Measurements from ENCODE around the gene TBC1D8.

DNA sequence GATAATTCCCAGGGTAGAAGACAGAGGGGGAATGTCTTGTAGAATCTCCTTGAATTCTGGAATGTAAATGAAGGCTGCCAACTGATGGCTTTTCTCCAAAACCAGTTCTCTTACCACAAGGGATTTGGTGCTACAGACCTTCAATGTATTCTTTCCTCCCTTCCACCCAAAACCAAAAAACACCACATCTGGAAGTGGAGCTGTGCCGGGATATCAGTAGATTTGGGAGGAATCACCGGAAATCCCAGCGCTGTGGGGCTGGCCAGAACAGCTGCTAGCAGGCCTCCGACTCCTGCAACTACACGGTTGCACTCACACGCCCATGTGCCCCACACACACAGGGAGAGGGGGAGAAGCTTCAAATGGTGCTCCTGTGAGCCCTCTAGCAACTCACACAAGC lies 103.4 kb downstream of the TBC1D8 start:
- TF ChIP-seq POLR2A (IDR thresholded peaks at IDR 0.05; ENCODE audit: low read depth, low read length) (no peak), TAF1 (IDR thresholded peaks at IDR 0.05; ENCODE audit: borderline replicate concordance, low read depth, low read length) (no peak), POLR2AphosphoS5 (IDR thresholded peaks at IDR 0.05; ENCODE audit: low read depth, low read length) (no peak)
